Natural killer cell (primary cell): ENCODE results near the gene TBX21. TPM values are rescaled to one million over a fixed set of nuclear protein-coding genes. Genes with fewer than 3 reads are reported as not detected.

ENCODE experiments used
- ATAC-seq, 3 donors: fragments of 150-1000 bp in 2 of 3; fragments of 200-7000 bp in 1 of 3; cut with Tn5 transposase; 1 replicate in 1 of 3; 2 replicates in 2 of 3; pipeline ENCODE4 v1.10.0; 2021; ENCODE audit warnings: mild to moderate bottlenecking in 2 of 3, moderate library complexity in 2 of 3
- DNase-seq, 2 donors: peaks; one replicate each; pipeline versions ENCODE4 v3.0.0 to v3.0.0-alpha.2; 2013 to 2021; ENCODE audit warnings: mixed read lengths in 1 of 2
- H3K27ac ChIP-seq: one replicate; pipeline ENCODE4 v1.5.1; 2013; ENCODE audit warnings: mild to moderate bottlenecking, low read length
- H3K27me3 ChIP-seq: one replicate; pipeline ENCODE4 v1.6.1; 2013; ENCODE audit warnings: low read length; ENCODE audit not compliant: control insufficient read depth, insufficient read depth
- H3K36me3 ChIP-seq: one replicate; pipeline ENCODE4 v1.6.1; 2013; ENCODE audit warnings: low read length; ENCODE audit not compliant: control insufficient read depth, insufficient read depth
- H3K4me1 ChIP-seq: one replicate; pipeline ENCODE4 v1.6.1; 2013; ENCODE audit warnings: low read length; ENCODE audit not compliant: control insufficient read depth, insufficient read depth
- H3K4me3 ChIP-seq: one replicate; pipeline ENCODE4 v1.5.1; 2013; ENCODE audit warnings: low read length
- H3K9me3 ChIP-seq: one replicate; pipeline ENCODE4 v1.6.1; 2013; ENCODE audit warnings: low read length; ENCODE audit not compliant: control insufficient read depth, insufficient read depth
- H3K27ac Mint-ChIP-seq, 2 donors: one replicate each; pipeline ENCODE4 v1.8.0; 2022; ENCODE audit warnings: mild to moderate bottlenecking in 2 of 2, mixed read lengths in 2 of 2, moderate library complexity in 1 of 2
- H3K27me3 Mint-ChIP-seq, 2 donors: one replicate each; pipeline ENCODE4 v1.8.0; 2022; ENCODE audit warnings: low read depth in 2 of 2, mixed read lengths in 2 of 2
- H3K36me3 Mint-ChIP-seq: one replicate; pipeline ENCODE4 v1.8.0; 2022; ENCODE audit warnings: mixed read lengths
- H3K4me1 Mint-ChIP-seq, 2 donors: one replicate each; pipeline ENCODE4 v1.8.0; 2022; ENCODE audit warnings: mixed read lengths in 2 of 2
- H3K4me3 Mint-ChIP-seq: one replicate; pipeline ENCODE4 v1.8.0; 2022; ENCODE audit warnings: mild to moderate bottlenecking, moderate library complexity, mixed read lengths
- H3K9me3 Mint-ChIP-seq, 2 donors: one replicate each; pipeline ENCODE4 v1.8.0; 2022; ENCODE audit warnings: mixed read lengths in 2 of 2
- CTCF ChIP-seq: fragments of 200-600 bp; IDR thresholded peaks from one replicate; pipeline ENCODE4 v1.8.0; 2022; ENCODE audit warnings: antibody characterized with exemption
- WGBS: methylation state at CpG from one replicate; pipeline ENCODE4 v1.1.7; 2013; ENCODE audit warnings: missing lambda C conversion rate; ENCODE audit not compliant: insufficient coverage; 5-methylcytosine and 5-hydroxymethylcytosine counted together
- intact Hi-C: fragments of 100-400 bp; cut with micrococcal nuclease; formaldehyde crosslinking; loops from one replicate; pipeline ENCODE4 v1.14.2; 2022
- total RNA-seq, 4 donors: library from RNA; stranded (reverse); fragments of 120-200 nt in 1 of 4; gene quantifications; one replicate each; pipeline versions ENCODE4 v1.2.3 to v1.2.4, GENCODE V29; 2013 to 2022

TBX21 gene
- total RNA-seq, 3 donors from 2014 or later (not counting 1 experiment from before 2014, with no cell fraction given) = 234 to 328 (median 257) TPM

GRCh38 chr17:47695429-47696376 lies 37.3 kb upstream of the TBX21 start:
- Mint-ChIP-seq H3K27me3 (no peaks in the 10 kb centered on the region), H3K36me3 (no peaks in the 10 kb centered on the region), H3K4me3 (peak overlapping the region; percentile 80), H3K4me1 (peaks cover 55 to 74% of the 10 kb centered on the region in 2 donors), H3K27ac (peak overlapping the region; percentile 71 to 98), H3K9me3 (no peaks in the 10 kb centered on the region)
- peaks cover 8% of the 10 kb centered on the region for H3K36me3 ChIP-seq
- H3K27me3 ChIP-seq = no peaks in the 10 kb centered on the region
- WGBS = 44% methylated on average over 47 of the region's 47 CpGs
- DNase-seq (no peak), ATAC-seq (no peak)
- no peaks in the 10 kb centered on the region for H3K9me3 ChIP-seq
- TF ChIP-seq CTCF = no peak
- peak overlapping the region; percentile 53 for H3K27ac ChIP-seq
- peak overlapping the region; percentile 65 for H3K4me3 ChIP-seq
- intact Hi-C loops = no loop called here
- peaks cover 72% of the 10 kb centered on the region for H3K4me1 ChIP-seq

GRCh38 chr17:47696717-47697642 lies 36.1 kb upstream of the TBX21 start:
- Mint-ChIP-seq H3K27ac (peak overlapping the region; percentile 98), H3K4me3 (peak overlapping the region; percentile 56), H3K27me3 (no peaks in the 10 kb centered on the region), H3K9me3 (no peaks in the 10 kb centered on the region), H3K4me1 (peaks cover 66 to 83% of the 10 kb centered on the region in 2 donors), H3K36me3 (no peaks in the 10 kb centered on the region)
- H3K9me3 ChIP-seq = no peaks in the 10 kb centered on the region
- 78% methylated on average over 11 of the region's 11 CpGs for WGBS
- intact Hi-C loops = no loop called here
- DNase-seq = peak in 1 of 2 donors; percentile 37
- no peak overlapping the region for H3K4me3 ChIP-seq
- ATAC-seq = no peak
- peaks cover 8% of the 10 kb centered on the region for H3K36me3 ChIP-seq
- H3K27me3 ChIP-seq = no peaks in the 10 kb centered on the region
- no peak for TF ChIP-seq CTCF
- peaks cover 84% of the 10 kb centered on the region for H3K4me1 ChIP-seq
- peak overlapping the region; percentile 11 for H3K27ac ChIP-seq

DNA sequence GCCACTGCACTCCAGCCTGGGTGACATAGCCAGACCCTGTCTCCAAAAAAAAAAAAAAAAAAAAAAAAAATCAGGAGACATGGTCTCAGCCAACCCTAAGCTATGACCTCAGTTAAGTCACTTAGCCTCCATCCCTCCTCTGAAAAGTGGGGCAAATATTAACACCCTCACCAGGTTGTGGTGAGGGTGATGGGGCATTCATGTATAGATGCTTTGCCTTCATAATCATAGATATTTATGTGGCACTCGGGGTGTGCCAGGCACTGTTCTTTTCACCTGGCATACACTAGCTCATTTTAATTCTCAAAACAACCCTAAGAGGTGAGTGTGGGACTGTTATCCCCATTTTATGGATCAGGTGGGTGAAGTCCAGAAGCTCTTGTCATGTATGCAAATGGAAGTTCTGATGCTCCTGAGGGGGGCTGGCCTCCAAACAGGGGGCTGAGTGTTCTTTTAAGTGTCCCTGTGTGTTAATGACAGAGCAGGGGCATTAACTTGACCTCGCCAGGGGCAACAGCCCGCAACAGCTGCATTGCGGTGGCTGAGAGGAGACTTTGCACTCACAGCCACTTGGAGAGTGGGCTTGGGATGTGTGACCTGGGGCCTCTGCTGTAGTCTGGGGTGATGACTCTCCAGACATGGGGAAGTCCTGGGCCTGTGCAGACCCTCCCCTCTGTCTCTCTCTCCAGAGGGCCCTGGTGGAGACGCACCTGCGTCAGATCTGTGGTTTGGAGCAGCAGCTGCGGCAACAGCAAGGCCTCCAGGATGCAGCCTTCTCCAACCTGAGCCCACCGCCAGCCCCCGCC lies 34.9 kb upstream of the TBX21 start:
- Histone ChIP-seq H3K36me3 (peaks cover 8% of the 10 kb centered on the region), H3K4me1 (peaks cover 84% of the 10 kb centered on the region)

More for the DNA sequence above, 34.9 kb upstream of the TBX21 start:
- peak overlapping the region; percentile 94 for H3K4me3 Mint-ChIP-seq
- H3K27me3 Mint-ChIP-seq = no peaks in the 10 kb centered on the region
- 49% methylated on average over 8 of the region's 9 CpGs for WGBS
- TF ChIP-seq CTCF = no peak
- intact Hi-C loops = loop anchor here (1.0 kb wide), 1 partner anchor 92 kb away; no protein-coding TSS in a partner anchor
- peak in 1 of 2 donors; percentile 42 for DNase-seq
- H3K9me3 Mint-ChIP-seq = no peaks in the 10 kb centered on the region
- peak overlapping the region; percentile 98 for H3K27ac Mint-ChIP-seq
- ATAC-seq = no peak
- Histone ChIP-seq H3K9me3 (no peaks in the 10 kb centered on the region), H3K27ac (no peak overlapping the region), H3K27me3 (no peaks in the 10 kb centered on the region), H3K4me3 (no peak overlapping the region)
- H3K4me1 Mint-ChIP-seq = peaks cover 65 to 83% of the 10 kb centered on the region in 2 donors
- no peaks in the 10 kb centered on the region for H3K36me3 Mint-ChIP-seq
